ENCODE data around the gene ACER1.
"Not testable (repeated sequence)": the region's sequence is repeated elsewhere in the genome, so short reads cannot be mapped to it uniquely, and the experiment has no call there.

Gene ACER1, protein sequence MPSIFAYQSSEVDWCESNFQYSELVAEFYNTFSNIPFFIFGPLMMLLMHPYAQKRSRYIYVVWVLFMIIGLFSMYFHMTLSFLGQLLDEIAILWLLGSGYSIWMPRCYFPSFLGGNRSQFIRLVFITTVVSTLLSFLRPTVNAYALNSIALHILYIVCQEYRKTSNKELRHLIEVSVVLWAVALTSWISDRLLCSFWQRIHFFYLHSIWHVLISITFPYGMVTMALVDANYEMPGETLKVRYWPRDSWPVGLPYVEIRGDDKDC

DNA sequence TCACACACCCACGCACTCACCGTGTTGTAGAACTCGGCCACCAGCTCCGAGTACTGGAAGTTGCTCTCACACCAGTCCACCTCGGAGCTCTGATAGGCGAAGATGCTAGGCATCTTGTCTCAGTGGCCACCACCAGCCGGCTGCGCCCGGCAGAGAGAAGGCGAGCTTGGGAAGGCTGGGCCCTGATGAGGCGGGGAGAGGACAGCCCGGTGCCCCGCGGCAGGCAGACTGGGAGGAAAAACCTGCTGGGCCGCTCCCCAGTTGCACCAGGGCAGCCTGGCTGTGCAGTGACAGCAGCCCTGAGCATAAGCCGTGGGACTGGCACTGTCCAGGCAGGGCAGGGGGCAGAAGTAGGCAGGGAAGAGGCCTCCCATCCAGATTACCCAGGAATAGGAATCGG is at the start of gene ACER1:
Gene ACER1, minus strand, starts transcription at position 174 of the 400 bp plus-strand sequence. Its CDS starts 61 bp downstream, at position 113.
- DNase-seq: no peak

DNA sequence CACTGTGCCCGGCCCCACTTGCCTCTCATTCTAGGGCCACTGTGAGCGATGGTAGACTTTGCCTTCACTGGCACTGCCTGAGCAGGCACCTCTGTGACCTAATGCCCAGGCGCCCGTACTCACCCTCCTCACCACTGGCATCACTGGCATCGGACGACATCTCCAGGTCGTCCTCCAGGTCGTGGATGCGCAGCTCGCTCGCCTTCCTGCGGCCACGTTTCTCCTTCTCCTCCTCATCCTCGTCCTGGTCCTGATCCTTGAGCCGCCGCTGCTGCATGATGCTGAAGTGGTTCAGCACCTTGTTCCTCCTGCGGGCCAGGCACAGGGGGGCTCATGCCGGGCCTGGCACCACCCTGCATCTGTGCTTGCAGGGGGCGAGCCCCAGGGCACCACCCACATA is 49.8 kb upstream of the ACER1 start:
- no peak for DNase-seq

DNA sequence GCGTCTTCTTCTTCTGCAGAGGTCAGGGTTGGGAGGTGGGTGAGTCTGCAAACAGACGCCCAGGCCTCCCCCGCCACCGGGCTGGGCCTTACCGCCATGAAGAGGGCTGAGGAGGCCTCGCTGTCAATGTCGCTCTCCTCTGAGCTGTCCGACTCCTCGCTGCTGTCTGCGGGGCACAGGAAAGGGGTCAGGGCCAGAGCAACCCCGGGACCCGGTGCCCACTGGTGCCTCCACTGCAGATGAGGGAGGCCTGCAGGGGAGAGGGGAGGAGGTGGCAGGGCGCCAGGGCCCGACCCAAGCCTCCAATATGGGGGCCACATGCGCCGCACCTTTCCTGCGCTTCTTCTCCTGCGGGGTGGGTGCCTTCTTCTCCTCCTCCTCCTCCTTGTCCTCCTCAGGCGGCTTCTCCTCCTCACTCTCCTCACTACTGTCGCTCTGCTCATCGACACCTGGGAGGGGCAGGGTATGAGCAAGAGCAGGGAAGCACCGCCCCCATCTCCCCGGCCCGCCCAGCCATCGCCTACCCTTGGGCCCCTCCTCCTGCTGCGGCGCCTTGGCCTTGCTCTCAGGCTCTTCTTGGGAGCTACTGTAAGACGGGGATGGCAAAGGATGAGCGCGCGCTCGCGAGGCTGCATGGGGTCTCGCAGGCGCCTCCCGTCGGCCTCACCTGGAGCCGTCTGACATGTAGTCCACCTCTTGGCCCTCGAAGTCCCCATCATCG is 47.8 kb upstream of the ACER1 start:
- DNase-seq: no peak

DNA sequence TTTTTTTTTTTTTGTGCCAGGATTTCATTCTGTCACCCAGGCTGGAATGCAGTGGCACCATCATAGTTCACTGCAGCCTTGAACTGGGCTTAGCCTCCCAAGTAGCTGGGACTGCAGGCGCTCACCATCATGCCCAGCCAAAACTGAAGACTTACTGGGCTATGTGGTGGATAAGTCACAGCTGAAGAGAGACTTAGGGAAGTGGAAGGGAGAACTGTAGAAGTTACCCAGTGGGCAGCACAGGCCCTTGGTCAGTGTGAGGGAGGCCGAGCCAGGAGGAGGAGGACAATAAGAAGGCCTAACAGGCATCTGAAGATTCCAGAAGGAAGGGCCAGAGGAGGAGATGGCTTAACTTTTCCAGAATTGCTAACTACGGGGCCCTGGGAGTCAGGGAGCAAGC is 46.3 kb upstream of the ACER1 start:
- DNase-seq: no peak

DNA sequence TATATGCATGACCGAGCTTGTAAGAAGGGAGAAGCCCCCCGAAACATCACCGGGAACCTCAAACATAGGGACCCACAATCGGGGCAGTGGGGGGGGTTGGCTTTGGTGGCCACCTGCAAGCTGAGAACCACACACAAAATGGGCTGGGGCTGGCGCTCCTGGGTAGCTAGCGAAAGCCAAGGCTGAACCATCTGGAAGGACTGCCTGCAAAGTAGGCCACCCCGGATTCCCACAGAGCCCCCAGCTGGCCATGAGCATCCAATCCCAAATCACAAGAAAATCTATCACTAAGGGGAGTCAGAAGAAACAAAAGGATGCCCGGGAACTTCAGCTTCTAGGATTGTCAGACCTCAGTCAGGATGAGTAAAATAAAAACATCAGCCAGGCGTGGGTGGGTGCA is 45.1 kb upstream of the ACER1 start:
- no peak for DNase-seq

DNA sequence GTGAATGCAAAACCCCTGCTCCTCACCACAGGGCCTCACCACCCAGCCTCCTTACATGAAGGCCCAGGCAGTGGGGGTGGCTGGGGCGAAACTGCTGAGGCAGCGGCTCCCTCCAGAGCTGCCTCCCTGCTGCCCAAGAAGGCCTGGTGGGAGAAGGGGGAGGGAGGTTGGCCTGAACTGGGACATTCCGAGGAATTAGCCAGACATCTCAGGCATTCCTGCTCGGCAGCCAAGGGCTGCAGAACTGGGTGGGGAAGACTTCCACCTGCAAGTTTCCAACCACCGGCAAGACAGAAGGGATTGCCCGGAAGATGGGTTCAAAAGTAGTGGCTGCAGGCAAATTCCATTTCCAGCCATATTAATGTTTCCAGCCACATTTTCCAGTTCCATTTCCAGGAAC is 44.6 kb upstream of the ACER1 start:
- no peak for DNase-seq

DNA sequence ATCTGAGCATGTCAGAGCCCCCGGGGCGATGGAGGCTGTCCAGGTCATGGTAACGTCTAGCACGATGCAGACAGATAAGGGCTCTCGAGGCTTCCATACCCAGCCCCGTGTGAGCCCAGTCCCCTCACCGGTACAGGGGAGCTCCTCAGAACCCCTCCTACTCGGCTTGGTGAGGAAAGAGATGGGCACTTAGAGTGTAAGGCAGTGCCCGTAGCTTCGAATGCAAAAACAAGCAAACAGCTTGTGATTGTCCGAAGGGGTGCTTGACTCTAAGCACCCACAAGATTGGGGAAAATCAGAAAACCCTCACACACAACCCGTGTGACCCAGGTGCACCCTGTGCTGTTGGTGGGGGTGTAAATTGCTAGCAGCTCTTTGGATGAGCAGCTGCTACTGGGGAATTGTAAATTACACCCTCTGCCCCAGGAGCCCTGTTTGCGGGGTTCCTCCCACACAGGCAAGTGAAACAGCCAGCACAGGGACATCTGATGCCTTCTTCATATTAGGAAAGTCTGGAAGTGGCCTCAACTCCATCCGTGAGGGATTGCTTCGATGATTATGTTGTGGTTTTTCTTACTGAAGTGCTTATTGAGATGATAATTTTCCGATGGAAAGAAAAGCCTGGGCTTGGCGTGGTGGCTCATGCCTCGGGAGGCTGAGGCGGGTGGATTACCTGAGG is 43.2 kb upstream of the ACER1 start:
- no peak for DNase-seq

DNA sequence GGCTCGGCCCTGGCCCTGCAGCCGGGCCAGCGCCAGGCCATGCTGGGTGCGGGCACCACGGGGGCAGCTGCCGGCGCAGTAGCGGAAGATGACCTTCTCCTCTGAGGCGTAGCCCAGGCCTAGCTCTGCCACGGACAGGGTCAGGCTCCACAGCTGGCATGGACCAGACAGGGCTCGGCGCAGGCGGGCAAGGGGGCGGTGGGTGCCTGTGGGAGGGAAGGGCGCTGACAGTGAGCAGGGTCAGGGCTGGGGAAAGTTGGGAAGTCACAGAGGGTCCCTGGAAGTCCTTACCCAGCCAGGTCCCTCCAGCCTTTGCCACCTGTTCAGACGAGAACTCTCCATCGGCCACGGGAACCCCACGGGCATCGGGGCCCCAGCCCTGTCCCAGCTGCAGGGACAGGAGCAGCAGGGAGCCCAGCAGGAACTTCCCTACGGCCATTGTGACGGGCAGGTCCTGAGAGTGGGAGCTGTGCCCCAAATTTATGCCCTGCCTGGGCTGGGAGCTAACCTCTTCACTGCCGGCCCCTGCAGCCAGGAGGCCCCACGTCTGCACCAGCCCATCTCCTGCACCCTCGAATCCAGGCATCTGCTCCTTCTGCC is 42.1 kb upstream of the ACER1 start, which contains the start of gene PSPN:
Gene PSPN, minus strand, starts transcription at position 523 of the 600 bp plus-strand sequence. Its CDS starts 84 bp downstream, at position 439.
- no peak for DNase-seq

DNA sequence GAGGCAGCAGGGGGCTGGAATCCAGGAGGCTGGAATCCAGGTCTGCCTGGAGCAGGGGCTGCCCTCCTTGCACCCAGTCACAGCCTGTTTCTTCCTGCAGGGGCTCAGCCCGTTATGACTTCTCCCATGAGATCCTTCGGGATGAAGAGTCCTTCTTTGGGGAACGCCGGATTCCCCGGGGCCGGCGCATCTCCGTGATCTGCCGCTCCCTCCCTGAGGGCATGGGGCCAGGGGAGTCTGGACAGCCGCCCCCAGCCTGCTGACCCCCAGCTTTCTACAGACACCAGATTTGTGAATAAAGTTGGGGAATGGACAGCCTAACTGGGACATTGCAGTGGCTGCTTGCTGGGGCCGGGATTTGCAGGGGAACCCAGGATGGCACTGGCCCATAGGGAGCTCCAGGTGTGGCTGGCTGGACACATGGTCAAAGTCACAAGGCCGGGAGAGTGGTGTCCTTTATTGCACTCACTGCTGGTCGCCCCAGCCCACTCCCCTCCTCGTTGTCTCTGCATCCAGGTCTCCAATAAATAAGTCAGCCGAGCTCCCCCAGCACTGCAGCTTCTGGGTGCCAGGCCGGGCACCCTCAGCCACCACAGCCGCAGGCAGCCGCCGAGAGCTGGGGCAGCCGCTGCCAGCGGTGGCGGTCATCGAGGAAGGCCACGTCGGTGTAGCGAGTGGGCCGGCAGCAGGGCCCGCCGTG is 41.4 kb upstream of the ACER1 start:
- no peak for DNase-seq

DNA sequence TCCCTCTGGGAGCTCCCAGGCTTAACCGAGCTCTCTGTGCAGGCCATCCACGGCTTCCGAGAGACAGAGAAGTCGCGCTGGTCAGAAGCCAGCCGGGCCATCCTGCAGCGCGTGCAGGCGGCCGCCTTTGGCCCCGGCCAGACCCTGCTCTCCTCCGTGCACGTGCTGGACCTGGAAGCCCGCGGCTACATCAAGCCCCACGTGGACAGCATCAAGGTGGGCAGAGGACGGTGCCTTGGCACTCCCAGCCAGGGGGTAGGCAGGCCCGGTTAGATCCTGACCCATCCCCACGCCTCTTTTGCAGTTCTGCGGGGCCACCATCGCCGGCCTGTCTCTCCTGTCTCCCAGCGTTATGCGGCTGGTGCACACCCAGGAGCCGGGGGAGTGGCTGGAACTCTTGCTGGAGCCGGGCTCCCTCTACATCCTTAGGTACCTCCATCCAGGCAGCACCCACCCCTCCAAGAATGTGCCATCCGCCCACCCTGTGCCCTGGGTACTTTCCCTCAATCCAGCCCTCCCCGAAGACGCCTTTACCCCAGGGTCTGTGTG is 40.8 kb upstream of the ACER1 start:
- DNase-seq: no peak

DNA sequence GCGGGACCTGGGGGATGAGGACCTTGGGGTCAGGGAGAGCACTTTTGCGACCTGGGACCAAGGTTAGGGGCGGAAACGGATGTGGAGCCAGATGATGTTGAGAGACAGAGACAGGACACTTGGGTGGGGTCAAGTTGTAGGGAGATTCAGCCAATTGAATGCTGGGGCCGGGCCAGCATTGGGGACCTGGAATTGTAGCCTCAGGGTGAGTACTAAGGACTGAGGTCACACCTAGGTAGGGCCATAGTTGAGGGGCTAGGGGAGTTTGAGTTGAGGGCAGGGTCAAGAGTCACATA is 40.3 kb upstream of the ACER1 start:
- no peak for DNase-seq

DNA sequence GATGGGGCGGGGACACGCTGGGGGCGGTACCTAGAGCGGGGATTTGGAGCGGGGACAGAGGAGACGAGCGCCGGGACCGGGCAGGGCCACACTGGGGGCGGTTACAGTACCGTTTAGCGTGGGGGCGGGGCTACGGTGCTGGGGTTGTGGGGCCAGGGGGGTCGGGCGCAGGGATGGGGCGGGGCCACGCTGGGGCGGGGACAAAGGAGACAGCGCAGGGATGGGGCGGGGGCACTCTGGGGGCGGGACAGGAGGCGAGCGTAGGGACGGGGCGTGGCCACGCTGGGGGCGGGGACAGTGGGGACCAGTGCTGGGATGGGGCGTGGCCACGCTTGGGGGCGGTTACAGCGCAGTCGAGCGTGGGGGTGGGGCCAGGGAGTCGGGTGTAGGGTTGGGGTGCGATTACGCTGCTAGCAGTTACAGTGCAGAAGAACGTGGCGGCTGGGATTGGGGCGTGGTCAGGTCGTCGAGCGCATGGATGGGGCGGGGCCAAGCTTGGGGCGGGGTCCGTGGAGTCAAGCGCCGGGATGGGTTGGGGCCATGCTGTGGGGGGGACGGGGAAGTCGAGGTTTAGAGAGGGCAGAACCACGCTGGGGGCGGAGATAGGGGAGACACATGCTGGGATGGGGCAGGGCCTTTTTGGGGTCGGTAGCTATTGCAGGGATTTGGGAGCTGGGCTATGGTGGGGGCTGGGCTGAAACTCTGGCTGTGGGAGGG is 39.8 kb upstream of the ACER1 start:
- peak; percentile 100 for DNase-seq

DNA sequence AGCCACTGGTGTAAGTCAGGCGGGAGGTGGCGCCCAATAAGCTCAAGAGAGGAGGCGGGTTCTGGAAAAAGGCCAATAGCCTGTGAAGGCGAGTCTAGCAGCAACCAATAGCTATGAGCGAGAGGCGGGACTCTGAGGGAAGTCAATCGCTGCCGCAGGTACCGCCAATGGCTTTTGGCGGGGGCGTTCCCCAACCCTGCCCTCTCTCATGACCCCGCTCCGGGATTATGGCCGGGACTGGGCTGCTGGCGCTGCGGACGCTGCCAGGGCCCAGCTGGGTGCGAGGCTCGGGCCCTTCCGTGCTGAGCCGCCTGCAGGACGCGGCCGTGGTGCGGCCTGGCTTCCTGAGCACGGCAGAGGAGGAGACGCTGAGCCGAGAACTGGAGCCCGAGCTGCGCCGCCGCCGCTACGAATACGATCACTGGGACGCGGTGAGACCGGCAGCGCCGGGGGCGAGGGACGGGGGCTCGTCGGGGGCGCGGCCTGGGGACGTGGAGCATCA is 39.2 kb upstream of the ACER1 start, which contains the start of gene ALKBH7:
Gene ALKBH7, plus strand, starts transcription at position 201 of the 502 bp plus-strand sequence. Its CDS starts 27 bp downstream, at position 228.
- peak; percentile 91 for DNase-seq

DNA sequence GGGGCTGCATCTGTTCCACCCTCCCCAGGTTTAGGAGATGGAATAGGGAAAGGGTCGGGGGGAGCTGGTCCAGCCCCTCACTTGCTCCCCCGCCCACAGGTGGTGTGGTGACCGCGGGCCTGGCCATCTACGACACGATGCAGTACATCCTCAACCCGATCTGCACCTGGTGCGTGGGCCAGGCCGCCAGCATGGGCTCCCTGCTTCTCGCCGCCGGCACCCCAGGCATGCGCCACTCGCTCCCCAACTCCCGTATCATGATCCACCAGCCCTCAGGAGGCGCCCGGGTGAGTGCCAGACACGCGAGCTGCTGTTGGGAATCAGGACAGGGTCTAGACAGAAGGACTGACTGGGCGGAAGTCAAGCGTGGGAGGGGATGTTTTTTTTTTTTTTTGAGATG is 30.9 kb upstream of the ACER1 start:
- no peak for DNase-seq

DNA sequence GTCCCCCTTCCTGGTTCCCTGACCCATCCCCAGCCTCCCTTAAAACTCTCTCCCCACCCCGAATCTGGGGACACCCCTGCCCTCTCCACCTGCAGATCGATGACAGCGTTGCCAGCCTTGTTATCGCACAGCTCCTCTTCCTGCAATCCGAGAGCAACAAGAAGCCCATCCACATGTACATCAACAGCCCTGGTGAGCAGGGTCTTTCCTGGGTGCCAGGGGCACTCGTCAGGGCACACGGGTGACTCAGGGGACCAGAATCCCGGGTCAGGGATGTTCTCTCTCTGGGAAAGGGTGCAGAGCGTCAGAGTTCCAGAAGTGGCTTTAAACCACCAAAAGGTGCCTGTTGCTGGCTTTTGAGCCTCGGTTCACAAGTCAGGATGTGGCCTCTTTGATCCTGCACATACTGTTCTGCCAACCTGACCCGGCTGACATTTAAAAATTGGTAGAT is 29.0 kb upstream of the ACER1 start:
- peak; percentile 11 for DNase-seq

DNA sequence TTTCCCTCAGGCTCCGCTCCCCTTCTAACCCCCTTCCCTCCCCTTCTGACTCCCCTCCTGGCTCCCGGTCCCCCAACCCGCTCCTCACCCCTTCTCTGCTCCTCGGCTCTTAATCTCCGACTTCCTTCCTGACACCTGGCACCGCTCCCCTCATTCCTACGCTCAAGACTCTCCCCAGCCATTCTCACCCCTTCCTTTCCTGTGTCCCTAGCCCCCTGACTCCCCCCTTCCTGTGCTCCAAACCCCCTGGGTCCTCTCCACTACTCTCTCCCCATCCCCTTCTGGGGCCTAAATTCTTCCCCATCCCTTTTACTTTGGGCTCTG is 28.6 kb upstream of the ACER1 start:
- no peak for DNase-seq

DNA sequence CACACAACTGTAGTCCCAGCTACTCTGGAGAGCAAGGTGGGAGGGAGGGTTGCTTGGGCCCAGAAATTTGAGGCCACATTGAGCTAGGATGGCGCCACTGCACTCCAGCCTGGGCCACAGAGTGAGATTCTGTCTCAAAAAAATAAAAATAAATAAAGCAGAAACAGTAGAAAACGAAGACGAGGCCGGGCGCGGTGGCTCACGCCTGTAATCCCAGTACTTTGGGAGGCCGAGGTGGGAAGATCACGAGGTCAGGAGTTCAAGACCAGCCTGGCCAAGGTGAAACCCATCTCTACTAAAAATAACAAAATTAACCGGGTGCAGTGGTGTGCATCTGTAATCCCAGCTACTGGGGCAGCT is 27.4 kb upstream of the ACER1 start:
- DNase-seq: not testable (repeated sequence)

DNA sequence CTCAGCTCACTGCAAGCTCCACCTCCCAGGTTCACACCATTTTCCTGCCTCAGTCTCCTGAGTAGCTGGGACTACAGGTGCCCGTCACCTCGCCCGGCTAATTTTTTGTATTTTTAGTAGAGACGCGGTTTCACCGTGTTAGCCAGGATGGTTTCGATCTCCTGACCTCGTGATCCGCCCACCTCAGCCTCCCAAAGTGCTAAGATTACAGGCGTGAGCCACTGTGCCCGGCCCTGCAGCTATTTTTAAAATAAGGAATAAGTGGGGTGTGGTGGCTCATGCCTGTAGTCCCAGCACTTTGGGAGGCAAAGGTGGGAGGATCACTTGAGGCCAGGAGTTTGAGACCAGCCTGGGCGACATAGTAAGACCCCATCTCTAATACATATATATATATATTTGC is 27.0 kb upstream of the ACER1 start:
- DNase-seq: not testable (repeated sequence)

DNA sequence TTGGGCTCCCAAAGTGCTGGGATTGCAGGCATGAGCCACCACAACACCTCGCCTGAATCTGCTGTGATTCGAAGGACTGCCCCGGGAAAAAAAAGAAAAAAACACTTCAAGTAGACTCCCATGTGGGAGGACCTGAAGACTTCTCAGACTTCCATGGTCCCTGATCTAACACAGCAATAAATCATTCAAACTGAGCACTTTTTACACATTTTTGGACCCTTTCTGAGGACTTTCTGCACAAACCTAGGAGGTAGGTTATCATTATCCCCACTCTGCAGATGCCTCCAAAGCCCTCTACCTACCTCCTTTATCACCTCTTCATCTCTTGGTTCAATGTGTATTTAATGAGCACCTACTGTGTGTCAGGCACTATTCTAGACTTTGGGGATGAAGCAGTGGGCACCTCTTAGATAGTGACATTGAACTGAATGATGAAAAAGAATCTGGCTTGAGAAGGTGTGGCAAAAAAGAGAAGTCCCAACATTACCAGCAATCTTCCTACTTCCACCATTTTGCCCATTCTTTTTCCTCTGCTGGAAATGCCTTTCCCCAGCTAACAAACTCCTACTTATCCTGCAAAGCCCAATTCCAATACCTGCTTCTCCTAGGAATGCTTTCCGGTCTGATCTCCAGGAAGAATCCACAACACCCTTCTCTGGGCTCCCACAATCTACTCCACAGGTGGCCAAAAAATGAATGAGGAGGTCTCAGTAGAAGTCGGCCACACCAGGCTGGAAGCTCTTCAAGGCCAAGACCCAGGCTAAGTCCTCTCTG is 26.3 kb upstream of the ACER1 start:
- DNase-seq: no peak

DNA sequence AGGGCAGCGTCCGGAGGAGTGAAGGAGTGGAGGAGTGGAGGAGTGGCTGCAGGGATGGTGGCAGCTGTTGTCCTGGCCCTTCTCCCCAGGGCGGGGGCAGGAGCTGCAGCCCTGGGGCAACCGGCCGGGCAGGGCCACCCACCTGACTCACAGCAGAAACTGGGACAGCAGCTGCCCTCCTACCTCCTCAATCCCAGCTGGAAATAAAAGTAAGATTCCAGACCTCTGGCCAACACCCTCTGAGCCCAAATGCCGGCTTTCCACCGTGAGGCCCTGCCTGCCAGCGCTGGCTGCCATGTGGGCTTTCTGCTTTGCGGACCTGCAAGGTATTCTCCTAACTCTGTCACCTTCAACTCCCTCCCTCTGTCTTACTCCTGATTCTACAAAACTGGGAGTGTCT is 24.6 kb upstream of the ACER1 start:
- no peak for DNase-seq

DNA sequence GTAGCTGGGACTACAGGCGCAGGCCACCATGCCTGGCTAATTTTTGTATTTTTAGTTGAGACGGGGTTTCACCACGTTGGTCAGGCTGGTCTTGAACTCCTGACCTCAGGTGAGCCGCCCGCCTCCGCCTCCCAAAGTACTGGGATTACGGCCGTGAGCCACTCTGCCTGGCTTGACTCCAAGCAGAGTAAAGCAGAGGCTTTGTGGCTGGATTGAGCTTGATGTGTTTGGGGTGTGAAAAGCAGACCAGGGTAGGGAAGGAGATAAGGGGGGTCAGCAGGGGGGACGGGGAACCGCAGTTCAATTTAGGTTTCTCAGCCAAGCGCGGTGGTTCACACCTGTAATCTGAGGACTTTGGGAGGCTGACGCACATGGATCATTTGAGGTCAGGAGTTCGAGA is 23.8 kb upstream of the ACER1 start:
- DNase-seq: no peak

Measured in stimulated activated CD4-positive, alpha-beta T cell treated with anti-CD3 and anti-CD28 coated beads, Interleukin-4, amount 100 ng/mL, for 1 hour (primary cell).